ENCODE measurements around the gene TMEM213.

- TF ChIP-seq, protein P1, sequence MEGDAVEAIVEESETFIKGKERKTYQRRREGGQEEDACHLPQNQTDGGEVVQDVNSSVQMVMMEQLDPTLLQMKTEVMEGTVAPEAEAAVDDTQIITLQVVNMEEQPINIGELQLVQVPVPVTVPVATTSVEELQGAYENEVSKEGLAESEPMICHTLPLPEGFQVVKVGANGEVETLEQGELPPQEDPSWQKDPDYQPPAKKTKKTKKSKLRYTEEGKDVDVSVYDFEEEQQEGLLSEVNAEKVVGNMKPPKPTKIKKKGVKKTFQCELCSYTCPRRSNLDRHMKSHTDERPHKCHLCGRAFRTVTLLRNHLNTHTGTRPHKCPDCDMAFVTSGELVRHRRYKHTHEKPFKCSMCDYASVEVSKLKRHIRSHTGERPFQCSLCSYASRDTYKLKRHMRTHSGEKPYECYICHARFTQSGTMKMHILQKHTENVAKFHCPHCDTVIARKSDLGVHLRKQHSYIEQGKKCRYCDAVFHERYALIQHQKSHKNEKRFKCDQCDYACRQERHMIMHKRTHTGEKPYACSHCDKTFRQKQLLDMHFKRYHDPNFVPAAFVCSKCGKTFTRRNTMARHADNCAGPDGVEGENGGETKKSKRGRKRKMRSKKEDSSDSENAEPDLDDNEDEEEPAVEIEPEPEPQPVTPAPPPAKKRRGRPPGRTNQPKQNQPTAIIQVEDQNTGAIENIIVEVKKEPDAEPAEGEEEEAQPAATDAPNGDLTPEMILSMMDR (IDR thresholded peaks at IDR 0.05; ENCODE audit: insufficient read depth, low read depth, low read length), result no peak
- TF ChIP-seq EZH2 (IDR thresholded peaks at IDR 0.05; ENCODE audit: insufficient read depth, low read length), result no peak
Observed at GRCh38 chr7:138822867-138823535, 25.2 kb downstream of the TMEM213 start.
